K562 (cell line): ENCODE measurements around the gene VPS35L. TPM values are rescaled to one million over a fixed set of nuclear protein-coding genes. Genes with fewer than 3 reads are reported as not detected.

Experiments used
- ATAC-seq: fragments of 200-7000 bp; cut with Tn5 transposase; 3 replicates; pipeline ENCODE4 v1.9.1; 2020; ENCODE audit warnings: moderate library complexity
- BruUV-seq: library from RNA; stranded (reverse); fragments of 400-500 nt; replicated peaks from 2 replicates; lab custom pipeline; 2021; lab: Mats Ljungman, UMichigan
- CTCF ChIA-PET: fragments of 300-600 bp; formaldehyde crosslinking; extraction: SDS; loops from one replicate; lab custom pipeline; 2021; ENCODE audit warnings: low intra/inter-chr PET ratio; lab: Yijun Ruan, JAX
- POLR2A ChIA-PET: fragments of 300-600, 350-650 bp; sonication (Branson Sonifier 250); formaldehyde crosslinking; extraction: SDS; loops from one replicate; lab custom pipeline; 2021; ENCODE audit warnings: antibody characterized with exemption, inconsistent platforms; lab: Yijun Ruan, JAX
- DNase-seq, 4 experiments: peaks; one replicate each; pipeline versions ENCODE4 v3.0.0 to v3.0.0-alpha.2; 2011 to 2018; ENCODE audit warnings: low spot score in 3 of 4, mixed read lengths in 3 of 4; ENCODE audit errors: extremely low read depth in 1 of 4
- FAIRE-seq: peaks from 2 replicates; lab custom pipeline; 2011; peaks lifted over from hg19 to GRCh38; lab: Jason Lieb, UNC
- H2AFZ ChIP-seq: 2 replicates; pipeline ENCODE4 v1.6.0; 2011; ENCODE audit warnings: low read depth, low read length, control low read depth, inconsistent platforms
- H3K27ac ChIP-seq: fragments of 200-600 bp; 3 replicates; pipeline ENCODE4 v1.8.0; 2011; ENCODE audit warnings: low read depth, mild to moderate bottlenecking, control low read depth, inconsistent platforms, low read length, moderate library complexity, mixed read lengths; ENCODE audit errors: extremely low read depth
- H3K27me3 ChIP-seq, 2 experiments: fragments of 300-600 bp in 1 of 2; 2 replicates in 1 of 2; 3 replicates in 1 of 2; pipeline versions ENCODE4 v1.6.0 to v1.8.0; 2011; ENCODE audit warnings: inconsistent platforms in 2 of 2, low read length in 2 of 2, mild to moderate bottlenecking in 1 of 2, mixed read lengths in 1 of 2, moderate library complexity in 1 of 2; ENCODE audit not compliant: control insufficient read depth in 2 of 2, insufficient read depth in 2 of 2
- H3K36me3 ChIP-seq: fragments of 300-600 bp; 3 replicates; pipeline ENCODE4 v1.8.0; 2011; ENCODE audit warnings: mild to moderate bottlenecking, low read length, inconsistent platforms; ENCODE audit not compliant: control insufficient read depth, insufficient read depth
- H3K4me1 ChIP-seq, 2 experiments: fragments of 200-600 bp in 1 of 2; replicated peaks in 1 of 2; 2 replicates in 1 of 2; 3 replicates in 1 of 2; pipeline versions ENCODE4 v1.5.1 to v1.8.0; 2011; ENCODE audit warnings: inconsistent platforms in 2 of 2, low read length in 2 of 2, mild to moderate bottlenecking in 1 of 2, mixed read lengths in 1 of 2, moderate library complexity in 1 of 2; ENCODE audit not compliant: control insufficient read depth in 2 of 2, insufficient read depth in 2 of 2
- H3K4me2 ChIP-seq: 2 replicates; pipeline ENCODE4 v1.6.1; 2011; ENCODE audit warnings: low read length, control low read depth, inconsistent platforms, mixed read lengths; ENCODE audit not compliant: insufficient read depth
- H3K4me3 ChIP-seq: fragments of 200-600 bp; sonication (generic), shearing (Covaris generic); 2 replicates; pipeline ENCODE4 v1.5.1; 2016; ENCODE audit warnings: control low read depth, inconsistent platforms
- H3K79me2 ChIP-seq: fragments of 200-600 bp; 3 replicates; pipeline ENCODE4 v1.8.0; 2011; ENCODE audit warnings: low read length, inconsistent platforms; ENCODE audit not compliant: control insufficient read depth, insufficient read depth
- H3K9ac ChIP-seq, 2 experiments: 2 replicates each; pipeline versions ENCODE4 v1.6.0 to v1.6.1; 2011; ENCODE audit warnings: low read depth in 2 of 2, low read length in 2 of 2, control low read depth in 1 of 2, inconsistent platforms in 1 of 2, mild to moderate bottlenecking in 1 of 2, mixed read lengths in 1 of 2; ENCODE audit not compliant: insufficient read depth in 1 of 2
- H3K9me1 ChIP-seq: one replicate; pipeline ENCODE4 v1.6.0; 2011; ENCODE audit warnings: inconsistent platforms, mild to moderate bottlenecking, low read length, moderate library complexity; ENCODE audit not compliant: control insufficient read depth, insufficient read depth
- H3K9me3 ChIP-seq: replicated peaks from 2 replicates; pipeline ENCODE4 v1.5.1; 2011; ENCODE audit warnings: low read depth, low read length, inconsistent platforms; ENCODE audit not compliant: control insufficient read depth, insufficient read depth
- H4K20me1 ChIP-seq: replicated peaks from 2 replicates; pipeline ENCODE4 v1.6.1; 2011; ENCODE audit warnings: low read length, inconsistent platforms, mixed read lengths; ENCODE audit not compliant: control insufficient read depth, insufficient read depth
- ARID1B ChIP-seq: fragments of 450-650 bp; IDR thresholded peaks from 2 replicates; pipeline ENCODE4 v1.6.1; 2016; ENCODE audit warnings: antibody characterized with exemption, mild to moderate bottlenecking, inconsistent platforms
- ARNT ChIP-seq, 2 experiments: fragments of 450-650 bp; IDR thresholded peaks; 2 replicates each; pipeline ENCODE4 v1.6.1; 2016; ENCODE audit warnings: mild to moderate bottlenecking in 1 of 2
- CBFA2T2 ChIP-seq: fragments of 450-650 bp; conservative IDR thresholded peaks from 2 replicates; pipeline ENCODE4 v1.6.1; 2017; ENCODE audit warnings: mild to moderate bottlenecking
- CBFA2T3 ChIP-seq: fragments of 450-650 bp; IDR thresholded peaks from 2 replicates; pipeline ENCODE4 v1.6.1; 2017
- CCNT2 ChIP-seq: IDR thresholded peaks from 2 replicates; pipeline ENCODE4 v1.6.1; 2011; ENCODE audit warnings: borderline replicate concordance, low read depth, mild to moderate bottlenecking, moderate library complexity, mixed read lengths, low read length; ENCODE audit not compliant: insufficient read length; ENCODE audit errors: extremely low read depth
- CEBPG ChIP-seq, 3 experiments: fragments of 200-800 bp in 1 of 3; sonication (Bioruptor generic) in 1 of 3; sonication (generic) in 1 of 3; formaldehyde crosslinking in 1 of 3; IDR thresholded peaks in 2 of 3; conservative IDR thresholded peaks in 1 of 3; 2 replicates each; pipeline versions ENCODE4 v1.6.1 to v1.8.0; 2016 to 2022; ENCODE audit warnings: missing compliant biosample characterization in 2 of 3, missing genetic modification characterization in 2 of 3, mild to moderate bottlenecking in 1 of 3, missing genetic modification reagents in 1 of 3
- ERF ChIP-seq: fragments of 450-650 bp; formaldehyde crosslinking; IDR thresholded peaks from 2 replicates; pipeline ENCODE4 v1.4.0; 2020; ENCODE audit warnings: mild to moderate bottlenecking, mixed read lengths
- HDGF ChIP-seq: fragments of 450-650 bp; IDR thresholded peaks from 2 replicates; pipeline ENCODE4 v1.6.1; 2016
- ILF3 ChIP-seq: fragments of 450-650 bp; IDR thresholded peaks from 2 replicates; pipeline ENCODE4 v1.6.1; 2018; ENCODE audit warnings: antibody characterized with exemption, mild to moderate bottlenecking, moderate library complexity, borderline replicate concordance
- POLR2B ChIP-seq: fragments of 450-650 bp; IDR thresholded peaks from 2 replicates; pipeline ENCODE4 v1.6.1; 2018; ENCODE audit warnings: low read depth; ENCODE audit not compliant: partially characterized antibody
- RBFOX2 ChIP-seq: fragments of 200-400 bp; formaldehyde crosslinking; IDR thresholded peaks from 2 replicates; pipeline ENCODE4 v1.6.1; 2017; ENCODE audit warnings: low read depth, mild to moderate bottlenecking, low read length, moderate library complexity
- RUNX1 ChIP-seq: sonication (generic); IDR thresholded peaks from 2 replicates; pipeline ENCODE4 v1.6.1; 2016; ENCODE audit warnings: antibody characterized with exemption, low read depth
- SMAD4 ChIP-seq: fragments of 250-450 bp; sonication (Bioruptor Pico); conservative IDR thresholded peaks from 2 replicates; pipeline ENCODE4 v1.8.0; 2021; ENCODE audit warnings: inconsistent platforms, mild to moderate bottlenecking, moderate library complexity
- SUPT5H ChIP-seq: fragments of 450-650 bp; IDR thresholded peaks from 2 replicates; pipeline ENCODE4 v1.6.1; 2016
- ZNF124 ChIP-seq: sonication (generic); formaldehyde crosslinking; IDR thresholded peaks from 2 replicates; pipeline ENCODE4 v1.8.1; 2022; ENCODE audit warnings: missing genetic modification reagents
- ZNF778 ChIP-seq: fragments of 450-650 bp; formaldehyde crosslinking; IDR thresholded peaks from 2 replicates; pipeline ENCODE4 v1.4.0; 2020; ENCODE audit warnings: mild to moderate bottlenecking, moderate library complexity
- WGBS: fragments of 100-300 bp; shearing (Covaris generic); methylation state at CpG from one replicate; pipeline ENCODE4 v1.1.6; 2016; ENCODE audit warnings: low coverage, mixed read lengths; ENCODE audit not compliant: insufficient coverage; ENCODE audit errors: missing lambda C conversion rate; 5-methylcytosine and 5-hydroxymethylcytosine counted together
- in situ Hi-C: fragments of 300-500 bp; cut with MboI; formaldehyde crosslinking; loops from 4 replicates; pipeline ENCODE4 v1.15.0; 2018; ENCODE audit warnings: inconsistent platforms, mixed read lengths
- intact Hi-C: fragments of 100-400 bp; cut with micrococcal nuclease; formaldehyde crosslinking; loops from 2 replicates; pipeline ENCODE4 v1.14.2; 2022
- polyA plus RNA-seq, 8 experiments: library from polyadenylated mRNA; depleted of rRNA in 4 of 8; stranded (reverse) in 5 of 8; unstranded in 3 of 8; fragments of >200 nt; fragmentation: Nextera tagmentation in 2 of 8; fragmentation: Illumina TruSeq in 1 of 8; extraction: Ambion mirVana in 2 of 8; extraction: Trizol in 1 of 8; gene quantifications; 2 replicates each; pipeline versions ENCODE4 v1.2.1 to v1.2.3, GENCODE V29; 2011 to 2014; ENCODE audit warnings: inconsistent platforms in 1 of 8, missing spikeins in 1 of 8
- total RNA-seq, 7 experiments: library from RNA; depleted of rRNA in 6 of 7; stranded (reverse); fragments of >200 nt in 6 of 7; fragmentation: Illumina TruSeq in 2 of 7; extraction: Trizol in 2 of 7; gene quantifications; 2 replicates each; pipeline versions ENCODE4 v1.2.1 to v1.2.3, GENCODE V29; 2011 to 2021; ENCODE audit warnings: low replicate concordance in 1 of 7
- TF ChIP-seq, protein P1 (sequence below), 2 experiments: fragments of 450-650 bp in 1 of 2; sonication (generic) in 1 of 2; formaldehyde crosslinking in 1 of 2; IDR thresholded peaks in 1 of 2; conservative IDR thresholded peaks in 1 of 2; 2 replicates each; pipeline versions ENCODE4 v1.6.1 to v1.8.1; 2016 to 2023; ENCODE audit warnings: mild to moderate bottlenecking in 2 of 2, moderate library complexity in 2 of 2, inconsistent platforms in 1 of 2, missing genetic modification reagents in 1 of 2
- TF ChIP-seq, protein P2 (sequence below), 3 experiments: IDR thresholded peaks in 2 of 3; conservative IDR thresholded peaks in 1 of 3; 2 replicates each; pipeline ENCODE4 v1.5.1; 2011 to 2012; ENCODE audit warnings: low read length in 3 of 3, mild to moderate bottlenecking in 3 of 3, control low read depth in 2 of 3, improper control_type of control experiment in 1 of 3, inconsistent platforms in 1 of 3, low read depth in 1 of 3, mixed read lengths in 1 of 3, moderate library complexity in 1 of 3; ENCODE audit not compliant: insufficient read depth in 2 of 3

Gene VPS35L
- total and polyA plus RNA-seq, 9 of the 15 experiments (the other 6 are each of a cell fraction or from before 2014, with no cell fraction given), result 10.2 to 30.4 (median 20.1) TPM

- no peak for TF ChIP-seq ARID1B
- TF ChIP-seq CCNT2, result no peak
- TF ChIP-seq, protein P1, sequence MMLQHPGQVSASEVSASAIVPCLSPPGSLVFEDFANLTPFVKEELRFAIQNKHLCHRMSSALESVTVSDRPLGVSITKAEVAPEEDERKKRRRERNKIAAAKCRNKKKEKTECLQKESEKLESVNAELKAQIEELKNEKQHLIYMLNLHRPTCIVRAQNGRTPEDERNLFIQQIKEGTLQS (IDR thresholded peaks at IDR 0.05), result no peak
- TF ChIP-seq, protein P1 (CRISPR knock-in tag; conservative IDR thresholded peaks at IDR 0.05), result no peak
- no peak for TF ChIP-seq CBFA2T2
- TF ChIP-seq, protein P2, sequence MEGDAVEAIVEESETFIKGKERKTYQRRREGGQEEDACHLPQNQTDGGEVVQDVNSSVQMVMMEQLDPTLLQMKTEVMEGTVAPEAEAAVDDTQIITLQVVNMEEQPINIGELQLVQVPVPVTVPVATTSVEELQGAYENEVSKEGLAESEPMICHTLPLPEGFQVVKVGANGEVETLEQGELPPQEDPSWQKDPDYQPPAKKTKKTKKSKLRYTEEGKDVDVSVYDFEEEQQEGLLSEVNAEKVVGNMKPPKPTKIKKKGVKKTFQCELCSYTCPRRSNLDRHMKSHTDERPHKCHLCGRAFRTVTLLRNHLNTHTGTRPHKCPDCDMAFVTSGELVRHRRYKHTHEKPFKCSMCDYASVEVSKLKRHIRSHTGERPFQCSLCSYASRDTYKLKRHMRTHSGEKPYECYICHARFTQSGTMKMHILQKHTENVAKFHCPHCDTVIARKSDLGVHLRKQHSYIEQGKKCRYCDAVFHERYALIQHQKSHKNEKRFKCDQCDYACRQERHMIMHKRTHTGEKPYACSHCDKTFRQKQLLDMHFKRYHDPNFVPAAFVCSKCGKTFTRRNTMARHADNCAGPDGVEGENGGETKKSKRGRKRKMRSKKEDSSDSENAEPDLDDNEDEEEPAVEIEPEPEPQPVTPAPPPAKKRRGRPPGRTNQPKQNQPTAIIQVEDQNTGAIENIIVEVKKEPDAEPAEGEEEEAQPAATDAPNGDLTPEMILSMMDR (IDR thresholded peaks at IDR 0.05 in 2 of 3, conservative IDR thresholded peaks at IDR 0.05 in 1 of 3; ENCODE audit: insufficient read depth in 2 of 3, low read depth in 1 of 3, low read length in 3 of 3), result peak; percentile 59 to 83 (median 70)
These were observed 45.8 kb downstream of the VPS35L start (continued) for GRCh38 chr16:19601083-19601976.

GRCh38 chr16:19604911-19605310, 49.4 kb downstream of the VPS35L start:
- H3K4me2 ChIP-seq, result no peak overlapping the region
- ChIA-PET CTCF (no interaction called here), POLR2A (interaction anchor here (0.9 kb wide), 1 partner anchor 28 kb away, joined by 3 read pairs; no protein-coding TSS in a partner anchor)
- FAIRE-seq, result no peak
- no peaks in the 10 kb centered on the region for H3K27me3 ChIP-seq
- in situ Hi-C loops, result loop anchor here (5.0 to 10.0 kb wide), 2 partner anchors 282 to 700 kb away; no protein-coding TSS in a partner anchor
- WGBS, result 59% methylated on average over 4 of the region's 4 CpGs
- H3K4me3 ChIP-seq, result no peak overlapping the region
- H2AFZ ChIP-seq, result no peak overlapping the region
- H3K9ac ChIP-seq, result no peak overlapping the region
- no peaks in the 10 kb centered on the region; a peak in 1 of 5 replicates for H3K4me1 ChIP-seq
- H3K79me2 ChIP-seq, result no peaks in the 10 kb centered on the region
- no peaks in the 10 kb centered on the region for H3K9me1 ChIP-seq
- intact Hi-C loops, result no loop called here
- peaks cover 9% of the 10 kb centered on the region; the same call in 1 of the 3 replicates for H3K36me3 ChIP-seq
- no TSS peak for BruUV-seq
- H3K27ac ChIP-seq, result no peak overlapping the region
- DNase-seq, result no peak
- no peak for ATAC-seq
- H3K9me3 ChIP-seq, result no peaks in the 10 kb centered on the region
- no peaks in the 10 kb centered on the region for H4K20me1 ChIP-seq
- no peak for TF ChIP-seq RUNX1
- no peak for TF ChIP-seq ILF3
- TF ChIP-seq SMAD4 (CRISPR knock-in tag), result no peak
- no peak for TF ChIP-seq HDGF
- TF ChIP-seq ZNF124 (CRISPR knock-in tag), result no peak
- no peak for TF ChIP-seq SUPT5H
- no peak for TF ChIP-seq RBFOX2
- no peak for TF ChIP-seq ERF (CRISPR knock-in tag)
- no peak for TF ChIP-seq ARNT (IDR thresholded peaks at IDR 0.05)
- no peak for TF ChIP-seq CBFA2T3
- TF ChIP-seq POLR2B, result no peak
- no peak for TF ChIP-seq ZNF778 (CRISPR knock-in tag)
- TF ChIP-seq CEBPG (CRISPR knock-in tag; IDR thresholded peaks at IDR 0.05), result no peak
- no peak for TF ChIP-seq CEBPG (tag; conservative IDR thresholded peaks at IDR 0.05 in 1 of 2, IDR thresholded peaks at IDR 0.05 in 1 of 2)
